PFSK-1 (cell line): Measurements from ENCODE around the gene CDH2. TPM values are rescaled to one million over a fixed set of nuclear protein-coding genes. Genes with fewer than 3 reads are reported as not detected.

Experiments used
- FOXP2 ChIP-seq: optimal IDR thresholded peaks from 2 replicates; pipeline ENCODE3; 2011; ENCODE audit warnings: borderline replicate concordance, control low read depth, inconsistent platforms; ENCODE audit not compliant: insufficient read depth; ENCODE audit errors: extremely low read length, extremely low read depth
- POLR2AphosphoS5 ChIP-seq: IDR thresholded peaks from 2 replicates; pipeline ENCODE4 v1.6.1; 2012; ENCODE audit warnings: low read depth, mild to moderate bottlenecking, control low read depth, low read length, moderate library complexity
- REST ChIP-seq, 2 experiments: IDR thresholded peaks; 2 replicates each; pipeline versions ENCODE4 v1.6.1 to v1.8.0; 2011 to 2012; ENCODE audit warnings: low read depth in 2 of 2, low read length in 2 of 2, control low read depth in 1 of 2, inconsistent platforms in 1 of 2, mild to moderate bottlenecking in 1 of 2, moderate library complexity in 1 of 2; ENCODE audit not compliant: insufficient read depth in 1 of 2
- SIN3A ChIP-seq: IDR thresholded peaks from 2 replicates; pipeline ENCODE4 v1.6.1; 2012; ENCODE audit warnings: mild to moderate bottlenecking, low read length, moderate library complexity, borderline replicate concordance; ENCODE audit not compliant: insufficient read depth
- TAF1 ChIP-seq: IDR thresholded peaks from 2 replicates; pipeline ENCODE4 v1.6.1; 2012; ENCODE audit warnings: low read length, control low read depth, borderline replicate concordance; ENCODE audit not compliant: insufficient read depth
- polyA plus RNA-seq: library from polyadenylated mRNA; unstranded; fragments of >200 nt; gene quantifications from one replicate; pipeline ENCODE4 v1.2.1, GENCODE V29; 2012; ENCODE audit warnings: low read depth, missing spikeins; ENCODE audit not compliant: insufficient read length

The CDH2 gene
- polyA plus RNA-seq, result 20.4 TPM

DNA sequence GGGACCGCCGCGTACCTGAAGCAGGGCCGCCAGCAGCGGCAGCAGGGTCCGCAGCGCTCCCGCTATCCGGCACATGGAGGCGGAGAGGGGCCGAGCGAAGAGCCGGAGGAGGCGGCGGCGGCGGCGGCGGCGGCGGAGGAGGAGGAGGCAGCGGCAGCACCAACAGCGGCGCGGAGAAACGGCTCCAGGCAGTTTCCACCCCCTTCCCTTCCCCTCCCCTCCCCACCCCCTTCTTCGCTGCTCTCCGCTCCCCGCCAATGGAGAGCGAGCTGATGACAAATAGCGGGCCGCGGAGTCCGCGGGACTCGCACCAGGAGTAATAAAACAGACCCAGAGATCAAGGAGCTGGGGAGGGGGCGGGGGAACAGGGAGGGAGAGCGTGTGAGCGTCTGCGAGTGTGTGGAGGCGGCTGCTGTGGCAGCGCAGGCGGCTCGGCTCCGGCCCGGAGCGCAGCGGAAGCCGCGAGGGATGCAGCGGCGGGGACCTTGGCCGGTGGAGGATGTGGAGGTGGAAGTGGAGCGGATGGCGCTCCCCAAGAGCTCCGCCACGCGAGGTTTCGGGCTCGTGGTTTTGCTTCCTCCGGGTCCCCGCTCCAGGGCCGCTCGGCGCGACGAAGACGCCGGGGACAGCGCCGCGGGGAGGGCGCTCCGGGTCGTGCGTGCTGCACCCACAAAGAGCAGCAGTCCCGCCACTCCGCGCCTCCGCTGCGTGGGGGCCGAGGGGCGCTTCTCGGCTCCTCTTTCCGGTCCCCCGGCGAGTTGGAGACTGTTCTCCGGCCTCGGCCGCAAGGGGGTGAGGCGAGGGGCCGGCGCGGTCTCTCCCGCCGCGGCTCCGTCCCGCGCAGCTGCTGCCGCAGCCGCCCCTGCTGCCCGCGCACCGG is at the start of gene CDH2:
CDH2 (minus strand) TSS at position 183 of the 880 bp plus-strand sequence; CDS start at position 75, 108 bp downstream.
- no peak for TF ChIP-seq FOXP2
- TF ChIP-seq SIN3A, result no peak; the same call in 1 of the 2 replicates
- peak; percentile 82 for TF ChIP-seq POLR2AphosphoS5
- TF ChIP-seq TAF1, result peak; percentile 40; the same call in 1 of the 2 replicates
- peak in 1 of 2 experiments; percentile 41; a peak in 1 of 4 replicates for TF ChIP-seq REST (IDR thresholded peaks at IDR 0.05; ENCODE audit: insufficient read depth in 1 of 2, low read depth in 2 of 2, low read length in 2 of 2)

DNA sequence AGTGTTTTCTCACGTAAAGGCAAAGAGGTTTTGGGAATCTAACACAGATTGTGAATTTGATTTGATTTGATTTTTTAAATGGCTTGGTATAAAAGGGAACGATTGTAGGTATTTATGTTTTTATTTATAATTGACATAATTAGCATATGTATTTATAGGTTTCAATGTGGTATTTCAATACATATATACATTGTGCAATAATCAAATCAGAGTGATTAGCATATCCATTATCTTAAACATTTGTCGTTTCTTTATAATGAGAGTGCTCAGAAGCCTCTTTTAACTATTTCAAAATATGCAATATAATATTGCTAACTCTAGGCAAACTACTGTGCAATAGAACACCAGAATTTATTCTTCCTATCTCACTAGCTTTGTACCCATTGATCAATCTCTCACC is 35.1 kb upstream of the CDH2 start:
- TF ChIP-seq REST (IDR thresholded peaks at IDR 0.05; ENCODE audit: insufficient read depth in 1 of 2, low read depth in 2 of 2, low read length in 2 of 2) (no peak), TAF1 (no peak), FOXP2 (no peak), POLR2AphosphoS5 (no peak), SIN3A (no peak)

- TF ChIP-seq REST (IDR thresholded peaks at IDR 0.05; ENCODE audit: insufficient read depth in 1 of 2, low read depth in 2 of 2, low read length in 2 of 2), result no peak
- no peak for TF ChIP-seq TAF1
- no peak for TF ChIP-seq FOXP2
- TF ChIP-seq SIN3A, result no peak
- TF ChIP-seq POLR2AphosphoS5, result no peak
These were observed 31.9 kb upstream of the CDH2 start for GRCh38 chr18:28208712-28209265.

DNA sequence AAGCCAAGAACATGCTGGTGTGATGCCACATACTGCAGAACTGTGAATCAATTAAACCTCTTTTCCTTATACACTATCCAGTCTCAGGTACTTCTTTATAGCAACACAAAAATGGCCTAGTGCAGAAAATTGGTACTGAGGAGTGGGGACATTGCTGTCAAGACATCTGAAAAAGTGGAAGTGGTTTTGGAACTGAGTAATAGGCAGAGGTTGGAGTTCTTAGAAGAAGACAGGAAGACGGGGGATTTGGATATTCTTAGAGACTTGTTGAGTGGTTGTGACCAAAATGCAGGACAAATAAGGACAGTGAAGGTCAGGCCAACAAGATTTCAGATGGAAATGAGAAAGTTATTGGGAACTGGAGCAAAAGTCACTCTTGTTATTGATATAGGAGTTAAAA is 31.3 kb upstream of the CDH2 start:
- no peak for TF ChIP-seq TAF1
- no peak for TF ChIP-seq REST (IDR thresholded peaks at IDR 0.05; ENCODE audit: insufficient read depth in 1 of 2, low read depth in 2 of 2, low read length in 2 of 2)
- no peak for TF ChIP-seq FOXP2
- no peak for TF ChIP-seq POLR2AphosphoS5
- no peak for TF ChIP-seq SIN3A

- TF ChIP-seq FOXP2 (no peak), REST (IDR thresholded peaks at IDR 0.05; ENCODE audit: insufficient read depth in 1 of 2, low read depth in 2 of 2, low read length in 2 of 2) (no peak)
These were observed 27.2 kb upstream of the CDH2 start for GRCh38 chr18:28204154-28204553.
